ENCODE measurements around the gene AQP12B.

- TF ChIP-seq, protein P1, sequence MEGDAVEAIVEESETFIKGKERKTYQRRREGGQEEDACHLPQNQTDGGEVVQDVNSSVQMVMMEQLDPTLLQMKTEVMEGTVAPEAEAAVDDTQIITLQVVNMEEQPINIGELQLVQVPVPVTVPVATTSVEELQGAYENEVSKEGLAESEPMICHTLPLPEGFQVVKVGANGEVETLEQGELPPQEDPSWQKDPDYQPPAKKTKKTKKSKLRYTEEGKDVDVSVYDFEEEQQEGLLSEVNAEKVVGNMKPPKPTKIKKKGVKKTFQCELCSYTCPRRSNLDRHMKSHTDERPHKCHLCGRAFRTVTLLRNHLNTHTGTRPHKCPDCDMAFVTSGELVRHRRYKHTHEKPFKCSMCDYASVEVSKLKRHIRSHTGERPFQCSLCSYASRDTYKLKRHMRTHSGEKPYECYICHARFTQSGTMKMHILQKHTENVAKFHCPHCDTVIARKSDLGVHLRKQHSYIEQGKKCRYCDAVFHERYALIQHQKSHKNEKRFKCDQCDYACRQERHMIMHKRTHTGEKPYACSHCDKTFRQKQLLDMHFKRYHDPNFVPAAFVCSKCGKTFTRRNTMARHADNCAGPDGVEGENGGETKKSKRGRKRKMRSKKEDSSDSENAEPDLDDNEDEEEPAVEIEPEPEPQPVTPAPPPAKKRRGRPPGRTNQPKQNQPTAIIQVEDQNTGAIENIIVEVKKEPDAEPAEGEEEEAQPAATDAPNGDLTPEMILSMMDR (IDR thresholded peaks at IDR 0.05), result no peak
- TF ChIP-seq POLR2A (IDR thresholded peaks at IDR 0.05), result no peak
Observed at GRCh38 chr2:240662681-240663080, 20.0 kb downstream of the AQP12B start.
